SU-DHL-6 (cell line): ENCODE measurements around the gene BZW2.

Experiments
- H2AFZ ChIP-seq: fragments of 200-600 bp; sonication (generic); 2 replicates; pipeline ENCODE4 v1.6.1; 2014; ENCODE audit warnings: low read depth, mild to moderate bottlenecking, moderate library complexity, mixed read lengths, antibody characterized with exemption, low read length; ENCODE audit not compliant: severe bottlenecking
- H3F3A ChIP-seq: fragments of 200-600 bp; shearing (Covaris generic); 2 replicates; pipeline ENCODE4 v1.6.0; 2016; ENCODE audit warnings: antibody characterized with exemption, mild to moderate bottlenecking; ENCODE audit not compliant: insufficient read depth
- H3K27ac ChIP-seq: fragments of 200-600 bp; sonication (generic); 2 replicates; pipeline ENCODE4 v1.5.1; 2016; ENCODE audit warnings: low read depth, mild to moderate bottlenecking, low read length, moderate library complexity, mixed read lengths
- H3K27me3 ChIP-seq: fragments of 200-600 bp; sonication (generic), shearing (Covaris generic); 2 replicates; pipeline ENCODE4 v1.6.0; 2014; ENCODE audit warnings: mild to moderate bottlenecking, low read length
- H3K36me3 ChIP-seq: fragments of 200-600 bp; sonication (generic); 2 replicates; pipeline ENCODE4 v1.6.1; 2014; ENCODE audit warnings: mild to moderate bottlenecking, low read length, mixed read lengths
- H3K4me2 ChIP-seq: fragments of 300-600, 200-600 bp; shearing (Covaris generic), sonication (generic); 2 replicates; pipeline ENCODE4 v1.6.0; 2014; ENCODE audit warnings: low read length, low read depth, mild to moderate bottlenecking; ENCODE audit not compliant: poor library complexity, severe bottlenecking
- H3K4me3 ChIP-seq: fragments of 200-600 bp; sonication (generic); 2 replicates; pipeline ENCODE4 v1.5.1; 2014; ENCODE audit warnings: antibody characterized with exemption, low read length, mild to moderate bottlenecking, mixed read lengths; ENCODE audit not compliant: insufficient read depth, poor library complexity, severe bottlenecking
- H3K79me2 ChIP-seq: fragments of 200-600 bp; sonication (generic); 2 replicates; pipeline ENCODE4 v1.6.1; 2014; ENCODE audit warnings: mild to moderate bottlenecking, low read length, moderate library complexity; ENCODE audit not compliant: insufficient read depth
- H3K9ac ChIP-seq: fragments of 200-600 bp; sonication (generic); 2 replicates; pipeline ENCODE4 v1.7.0; 2014; ENCODE audit warnings: mild to moderate bottlenecking, low read length
- H3K9me2 ChIP-seq: fragments of 200-600 bp; sonication (generic); replicated peaks from 2 replicates; pipeline ENCODE4 v1.6.1; 2014; ENCODE audit warnings: low read length; ENCODE audit not compliant: insufficient read depth
- H3K9me3 ChIP-seq: fragments of 200-600 bp; sonication (generic); 2 replicates; pipeline ENCODE4 v1.6.1; 2014; ENCODE audit warnings: low read length, mixed read lengths; ENCODE audit not compliant: insufficient read depth
- H4K20me1 ChIP-seq: fragments of 200-600 bp; sonication (generic); 2 replicates; pipeline ENCODE4 v1.6.1; 2014; ENCODE audit warnings: low read depth, mild to moderate bottlenecking, antibody characterized with exemption, low read length, moderate library complexity, mixed read lengths
- EZH2phosphoT487 ChIP-seq: fragments of 200-600 bp; sonication (generic), shearing (Covaris generic); conservative IDR thresholded peaks from 2 replicates; pipeline ENCODE4 v1.6.1; 2018; ENCODE audit warnings: mild to moderate bottlenecking, antibody characterized with exemption, low read length, moderate library complexity, mixed read lengths
- TF ChIP-seq, protein P1 (sequence below): fragments of 200-600 bp; sonication (generic); IDR thresholded peaks from one replicate; pipeline ENCODE4 v1.5.1; 2017; ENCODE audit warnings: antibody characterized with exemption, mild to moderate bottlenecking, low read length, moderate library complexity; ENCODE audit not compliant: insufficient read depth, poor library complexity, severe bottlenecking

Gene BZW2

DNA sequence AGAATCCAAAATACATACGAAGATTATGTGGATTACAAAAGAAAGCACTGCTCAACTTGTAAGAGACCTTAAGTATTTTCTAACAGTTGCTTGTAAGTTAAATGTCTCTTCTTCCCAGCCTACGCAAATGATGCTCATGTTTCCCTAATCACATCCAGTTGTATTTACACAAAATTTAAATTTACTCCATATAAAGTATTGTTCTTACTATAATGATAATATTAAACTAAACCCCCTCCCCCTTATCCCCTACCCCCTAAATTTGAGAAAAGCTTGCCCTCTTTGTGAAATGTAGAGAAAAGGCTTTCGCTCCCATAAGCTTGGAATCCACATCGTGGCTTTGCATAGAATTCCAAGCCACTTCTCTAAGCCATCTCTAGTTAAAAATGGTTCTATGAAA is 29.9 kb upstream of the BZW2 start:
- no peak for TF ChIP-seq EZH2phosphoT487
- TF ChIP-seq, protein P1, sequence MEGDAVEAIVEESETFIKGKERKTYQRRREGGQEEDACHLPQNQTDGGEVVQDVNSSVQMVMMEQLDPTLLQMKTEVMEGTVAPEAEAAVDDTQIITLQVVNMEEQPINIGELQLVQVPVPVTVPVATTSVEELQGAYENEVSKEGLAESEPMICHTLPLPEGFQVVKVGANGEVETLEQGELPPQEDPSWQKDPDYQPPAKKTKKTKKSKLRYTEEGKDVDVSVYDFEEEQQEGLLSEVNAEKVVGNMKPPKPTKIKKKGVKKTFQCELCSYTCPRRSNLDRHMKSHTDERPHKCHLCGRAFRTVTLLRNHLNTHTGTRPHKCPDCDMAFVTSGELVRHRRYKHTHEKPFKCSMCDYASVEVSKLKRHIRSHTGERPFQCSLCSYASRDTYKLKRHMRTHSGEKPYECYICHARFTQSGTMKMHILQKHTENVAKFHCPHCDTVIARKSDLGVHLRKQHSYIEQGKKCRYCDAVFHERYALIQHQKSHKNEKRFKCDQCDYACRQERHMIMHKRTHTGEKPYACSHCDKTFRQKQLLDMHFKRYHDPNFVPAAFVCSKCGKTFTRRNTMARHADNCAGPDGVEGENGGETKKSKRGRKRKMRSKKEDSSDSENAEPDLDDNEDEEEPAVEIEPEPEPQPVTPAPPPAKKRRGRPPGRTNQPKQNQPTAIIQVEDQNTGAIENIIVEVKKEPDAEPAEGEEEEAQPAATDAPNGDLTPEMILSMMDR: no peak
- Histone ChIP-seq H3K9me3 (no peaks in the 10 kb centered on the region), H3K36me3 (peaks cover 5% of the 10 kb centered on the region; the same call in 1 of the 2 replicates)

DNA sequence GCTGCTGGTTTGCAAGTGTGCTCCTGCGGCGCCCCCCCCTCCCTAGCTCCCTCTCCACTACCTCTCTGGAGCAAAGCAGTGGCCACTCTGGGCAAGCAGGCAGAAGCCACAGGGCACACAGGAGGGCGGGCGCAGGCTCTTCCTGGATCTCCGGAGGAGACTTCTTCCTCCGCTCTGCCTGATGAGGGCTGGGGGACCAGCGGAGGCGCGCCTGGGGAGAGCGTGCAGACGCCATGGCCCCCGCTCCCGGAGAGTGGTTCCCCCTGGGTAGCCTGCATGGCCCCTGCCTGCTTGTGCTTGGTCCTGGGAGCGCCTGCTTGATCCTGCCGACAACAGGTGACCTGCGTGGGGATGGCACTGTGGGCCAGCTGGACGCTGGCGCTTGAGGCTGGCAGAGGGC is 29.4 kb upstream of the BZW2 start:
- H4K20me1 ChIP-seq: no peaks in the 10 kb centered on the region
- no peak overlapping the region for H3K4me2 ChIP-seq
- H3K79me2 ChIP-seq: no peaks in the 10 kb centered on the region
- H3F3A ChIP-seq: no peaks in the 10 kb centered on the region
- H2AFZ ChIP-seq: no peak overlapping the region
- no peaks in the 10 kb centered on the region for H3K9me3 ChIP-seq
- peaks cover 5% of the 10 kb centered on the region; the same call in 1 of the 2 replicates for H3K36me3 ChIP-seq
- H3K9ac ChIP-seq: no peak overlapping the region
- H3K9me2 ChIP-seq: no peaks in the 10 kb centered on the region
- no peak overlapping the region for H3K4me3 ChIP-seq
- no peaks in the 10 kb centered on the region for H3K27me3 ChIP-seq
- H3K27ac ChIP-seq: no peak overlapping the region
- TF ChIP-seq EZH2phosphoT487: no peak
- TF ChIP-seq, protein P1: no peak

More for the DNA sequence above, 29.9 kb upstream of the BZW2 start:
- H3K9ac ChIP-seq: no peak overlapping the region
- H3K79me2 ChIP-seq: no peaks in the 10 kb centered on the region
- H3K9me2 ChIP-seq: no peaks in the 10 kb centered on the region
- no peaks in the 10 kb centered on the region for H3F3A ChIP-seq
- no peak overlapping the region for H3K27ac ChIP-seq
- no peaks in the 10 kb centered on the region for H4K20me1 ChIP-seq
- no peaks in the 10 kb centered on the region for H3K27me3 ChIP-seq
- no peak overlapping the region for H2AFZ ChIP-seq
- no peak overlapping the region for H3K4me2 ChIP-seq
- H3K4me3 ChIP-seq: no peak overlapping the region

DNA sequence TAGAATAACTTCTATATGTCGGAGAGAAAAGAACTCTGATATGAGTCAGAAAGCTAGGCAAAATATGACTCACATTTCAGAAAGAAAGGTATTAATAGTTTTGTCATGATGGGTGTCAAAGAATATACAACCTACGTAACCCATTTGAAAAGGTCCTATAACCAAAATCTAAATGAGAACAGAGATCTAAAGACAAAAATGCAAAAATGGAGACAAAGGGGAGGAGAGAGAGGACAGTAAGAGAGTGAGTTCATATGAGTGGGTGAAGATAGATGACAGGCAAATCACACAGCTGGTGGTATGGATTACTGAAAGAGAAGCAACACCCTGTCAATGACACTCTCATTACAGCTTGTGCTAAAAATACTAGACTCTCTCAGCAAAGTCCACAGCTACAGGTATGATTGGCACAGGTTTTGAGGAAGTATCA is 26.0 kb upstream of the BZW2 start:
- Histone ChIP-seq H3K36me3 (peaks cover 5% of the 10 kb centered on the region; the same call in 1 of the 2 replicates), H4K20me1 (no peaks in the 10 kb centered on the region)
- TF ChIP-seq, protein P1: no peak
- no peak for TF ChIP-seq EZH2phosphoT487

More for the DNA sequence above, 26.0 kb upstream of the BZW2 start:
- no peak overlapping the region for H3K27ac ChIP-seq
- no peaks in the 10 kb centered on the region for H3K9me3 ChIP-seq
- no peak overlapping the region for H2AFZ ChIP-seq
- no peaks in the 10 kb centered on the region for H3K79me2 ChIP-seq
- no peaks in the 10 kb centered on the region for H3K9me2 ChIP-seq
- H3K9ac ChIP-seq: no peak overlapping the region
- H3F3A ChIP-seq: no peaks in the 10 kb centered on the region
- no peak overlapping the region for H3K4me3 ChIP-seq
- H3K4me2 ChIP-seq: no peak overlapping the region
- H3K27me3 ChIP-seq: no peaks in the 10 kb centered on the region
